ENCODE data around the gene PRTG. TPM values are rescaled to one million over a fixed set of nuclear protein-coding genes. Genes with fewer than 3 reads are reported as not detected.

PRTG gene
- polyA plus RNA-seq, 1 of the 3 experiments (the other 2 are of a cell fraction) = 3.0 TPM

- H4K20me1 ChIP-seq (ENCODE audit: insufficient read depth) = no peaks in the 10 kb centered on the region
- no peak overlapping the region for H2AFZ ChIP-seq (ENCODE audit: low read depth)
- WGBS (ENCODE audit: low lambda C conversion rate) = 86% methylated on average over 2 of the region's 2 CpGs
- no peak overlapping the region for H3K4me3 ChIP-seq (ENCODE audit: low read depth in 2 of 2, low read length in 1 of 2)
- no peaks in the 10 kb centered on the region for H3K9me3 ChIP-seq
- no peak overlapping the region for H3K27ac ChIP-seq (ENCODE audit: low read depth in 2 of 2, low read length in 1 of 2)
- ChIA-PET POLR2A (no interaction called here), CTCF (interaction anchor here (1.1 kb wide), 1 partner anchor 9 kb away, joined by 3 read pairs; no protein-coding TSS in a partner anchor)
- TF ChIP-seq MAX (IDR thresholded peaks at IDR 0.05; ENCODE audit: low read depth) (no peak), JUND (IDR thresholded peaks at IDR 0.05) (no peak), POLR2AphosphoS5 (IDR thresholded peaks at IDR 0.05; ENCODE audit: low read depth, low read length) (no peak), RAD21 (IDR thresholded peaks at IDR 0.05; ENCODE audit: low read length) (no peak), TEAD4 (IDR thresholded peaks at IDR 0.05; ENCODE audit: borderline replicate concordance, insufficient read depth) (no peak), IRF3 (IDR thresholded peaks at IDR 0.05; ENCODE audit: low read depth, low read length) (no peak), EZH2phosphoT487 (IDR thresholded peaks at IDR 0.05; ENCODE audit: borderline replicate concordance, low read depth) (no peak), REST (IDR thresholded peaks at IDR 0.05; ENCODE audit: low read depth, low read length) (no peak), SMC3 (IDR thresholded peaks at IDR 0.05; ENCODE audit: low read depth, low read length) (no peak)
- H3K4me1 ChIP-seq (ENCODE audit: control insufficient read depth in 1 of 2, insufficient read depth in 2 of 2, low read depth in 1 of 2, low read length in 1 of 2) = 0 out of 4 replicates have a peak, but pooled peaks cover 0 to 6% of the 10 kb centered on the region in 2 experiments
- H3K9ac ChIP-seq = no peak overlapping the region
- DNase-seq = no peak
- peaks cover 16% of the 10 kb centered on the region for H3F3A ChIP-seq (replicated peaks; ENCODE audit: insufficient read depth)
- peaks cover 16 to 25% of the 10 kb centered on the region in 2 experiments for H3K36me3 ChIP-seq (replicated peaks in 1 of 2; ENCODE audit: control insufficient read depth in 1 of 2, insufficient read depth in 2 of 2, low read length in 1 of 2)
- H3K9me2 ChIP-seq = no peaks in the 10 kb centered on the region
- no peaks in the 10 kb centered on the region for H3K27me3 ChIP-seq (ENCODE audit: insufficient read depth)
- H3K4me2 ChIP-seq = no peak overlapping the region
- no peaks in the 10 kb centered on the region for H3K79me2 ChIP-seq (ENCODE audit: insufficient read depth)
These were observed 110.5 kb downstream of the PRTG start for GRCh38 chr15:55632434-55632833.

- Histone ChIP-seq H3K4me2 (no peak overlapping the region), H2AFZ (ENCODE audit: low read depth) (no peak overlapping the region), H3K4me3 (ENCODE audit: low read depth in 2 of 2, low read length in 1 of 2) (no peak overlapping the region), H3K27ac (ENCODE audit: low read depth in 2 of 2, low read length in 1 of 2) (no peak overlapping the region), H3K9me2 (no peaks in the 10 kb centered on the region), H3K36me3 (replicated peaks in 1 of 2; ENCODE audit: control insufficient read depth in 1 of 2, insufficient read depth in 2 of 2, low read length in 1 of 2) (peaks cover 2 to 19% of the 10 kb centered on the region in 2 experiments), H3K9ac (no peak overlapping the region), H4K20me1 (ENCODE audit: insufficient read depth) (no peaks in the 10 kb centered on the region), H3K9me3 (no peaks in the 10 kb centered on the region), H3K4me1 (ENCODE audit: control insufficient read depth in 1 of 2, insufficient read depth in 2 of 2, low read depth in 1 of 2, low read length in 1 of 2) (0 out of 4 replicates have a peak, but pooled peaks cover 0 to 7% of the 10 kb centered on the region in 2 experiments), H3K79me2 (ENCODE audit: insufficient read depth) (no peaks in the 10 kb centered on the region), H3K27me3 (ENCODE audit: insufficient read depth) (no peaks in the 10 kb centered on the region), H3F3A (replicated peaks; ENCODE audit: insufficient read depth) (peaks cover 16% of the 10 kb centered on the region)
- 90% methylated on average over 3 of the region's 3 CpGs for WGBS (ENCODE audit: low lambda C conversion rate)
- no peak for DNase-seq
- ChIA-PET POLR2A (no interaction called here), CTCF (no interaction called here)
- no peak for TF ChIP-seq SIN3A (IDR thresholded peaks at IDR 0.05; ENCODE audit: borderline replicate concordance, low read depth, low read length)
- TF ChIP-seq CTCF (IDR thresholded peaks at IDR 0.05) = no peak
- TF ChIP-seq TEAD4 (IDR thresholded peaks at IDR 0.05; ENCODE audit: borderline replicate concordance, insufficient read depth) = no peak
- no peak for TF ChIP-seq NFIC (IDR thresholded peaks at IDR 0.05; ENCODE audit: borderline replicate concordance)
- no peak for TF ChIP-seq PBX3 (IDR thresholded peaks at IDR 0.05)
- no peak for TF ChIP-seq GABPA (IDR thresholded peaks at IDR 0.05; ENCODE audit: low read depth)
- TF ChIP-seq USF1 (IDR thresholded peaks at IDR 0.05; ENCODE audit: borderline replicate concordance, low read depth) = no peak
- no peak for TF ChIP-seq FOXM1 (IDR thresholded peaks at IDR 0.05; ENCODE audit: low read depth)
- no peak for TF ChIP-seq EP300 (IDR thresholded peaks at IDR 0.05; ENCODE audit: borderline replicate concordance in 1 of 2, low read depth in 1 of 2, low read length in 1 of 2)
- no peak for TF ChIP-seq MXI1 (IDR thresholded peaks at IDR 0.05; ENCODE audit: low read depth, low read length)
- TF ChIP-seq MAX (IDR thresholded peaks at IDR 0.05; ENCODE audit: low read depth) = no peak
- TF ChIP-seq RFX5 (IDR thresholded peaks at IDR 0.05; ENCODE audit: low read length) = no peak
These were observed 112.1 kb downstream of the PRTG start for GRCh38 chr15:55630858-55631257.

Measured in SK-N-SH (cell line).